K562 (cell line): Measurements from ENCODE around the gene OLFML2A. TPM values are rescaled to one million over a fixed set of nuclear protein-coding genes. Genes with fewer than 3 reads are reported as not detected.

ENCODE experiments used
- BRD4 ChIP-seq: fragments of 200-600 bp; sonication (generic); IDR thresholded peaks from 2 replicates; pipeline ENCODE4 v1.6.1; 2017; ENCODE audit warnings: inconsistent platforms
- BRF1 ChIP-seq: IDR thresholded peaks from 3 replicates; pipeline ENCODE4 v1.6.1; 2011; ENCODE audit warnings: borderline replicate concordance, mild to moderate bottlenecking; ENCODE audit not compliant: insufficient read length; ENCODE audit errors: extremely low read depth
- BRF2 ChIP-seq: IDR thresholded peaks from 3 replicates; pipeline ENCODE4 v1.6.1; 2011; ENCODE audit warnings: borderline replicate concordance, mild to moderate bottlenecking; ENCODE audit not compliant: insufficient read length, insufficient read depth
- CEBPB ChIP-seq: fragments of 450-650 bp; IDR thresholded peaks from 2 replicates; pipeline ENCODE4 v1.6.1; 2016; ENCODE audit warnings: missing genetic modification characterization, missing compliant biosample characterization
- EZH2 ChIP-seq: IDR thresholded peaks from 2 replicates; pipeline ENCODE4 v1.6.1; 2012; ENCODE audit warnings: low read depth, mild to moderate bottlenecking, inconsistent platforms, low read length, borderline replicate concordance
- FOXJ3 ChIP-seq: sonication (generic); formaldehyde crosslinking; IDR thresholded peaks from 2 replicates; pipeline ENCODE4 v1.4.0; 2020; ENCODE audit warnings: mild to moderate bottlenecking, missing genetic modification reagents
- HMBOX1 ChIP-seq: sonication (generic); IDR thresholded peaks from 2 replicates; pipeline ENCODE4 v1.6.1; 2016
- HMG20A ChIP-seq: fragments of 450-650 bp; formaldehyde crosslinking; conservative IDR thresholded peaks from 2 replicates; pipeline ENCODE4 v1.4.0; 2020; ENCODE audit warnings: mild to moderate bottlenecking, mixed read lengths
- MXI1 ChIP-seq: IDR thresholded peaks from 2 replicates; pipeline ENCODE4 v1.6.1; 2011; ENCODE audit warnings: low read depth, mild to moderate bottlenecking, improper control_type of control experiment, low read length
- NR2F6 ChIP-seq: fragments of 450-650 bp; formaldehyde crosslinking; IDR thresholded peaks from 2 replicates; pipeline ENCODE4 v1.4.0; 2020; ENCODE audit warnings: mild to moderate bottlenecking
- RBFOX2 ChIP-seq: fragments of 200-400 bp; formaldehyde crosslinking; IDR thresholded peaks from 2 replicates; pipeline ENCODE4 v1.6.1; 2017; ENCODE audit warnings: low read depth, mild to moderate bottlenecking, low read length, moderate library complexity
- SMAD3 ChIP-seq: fragments of 450-650 bp; formaldehyde crosslinking; conservative IDR thresholded peaks from 2 replicates; pipeline ENCODE4 v1.4.0; 2020; ENCODE audit warnings: mild to moderate bottlenecking
- TAF15 ChIP-seq: fragments of 200-400 bp; formaldehyde crosslinking; IDR thresholded peaks from 2 replicates; pipeline ENCODE4 v1.6.1; 2017; ENCODE audit warnings: mild to moderate bottlenecking, low read depth, low read length, moderate library complexity
- ZFP1 ChIP-seq: fragments of 450-650 bp; formaldehyde crosslinking; IDR thresholded peaks from 2 replicates; pipeline ENCODE4 v1.4.0; 2020; ENCODE audit warnings: mild to moderate bottlenecking, mixed read lengths
- ZNF274 ChIP-seq: IDR thresholded peaks from 2 replicates; pipeline ENCODE4 v1.6.1; 2011; ENCODE audit warnings: low read depth, mild to moderate bottlenecking, low read length, moderate library complexity, borderline replicate concordance
- ZNF347 ChIP-seq: fragments of 450-650 bp; formaldehyde crosslinking; IDR thresholded peaks from 2 replicates; pipeline ENCODE4 v1.4.0; 2020; ENCODE audit warnings: low read depth, mild to moderate bottlenecking, moderate library complexity
- ZNF511 ChIP-seq: sonication (generic); formaldehyde crosslinking; IDR thresholded peaks from 2 replicates; pipeline ENCODE4 v1.8.0; 2022; ENCODE audit warnings: mild to moderate bottlenecking, missing genetic modification reagents
- polyA plus RNA-seq, 8 experiments: library from polyadenylated mRNA; depleted of rRNA in 4 of 8; stranded (reverse) in 5 of 8; unstranded in 3 of 8; fragments of >200 nt; fragmentation: Nextera tagmentation in 2 of 8; fragmentation: Illumina TruSeq in 1 of 8; extraction: Ambion mirVana in 2 of 8; extraction: Trizol in 1 of 8; gene quantifications; 2 replicates each; pipeline versions ENCODE4 v1.2.1 to v1.2.3, GENCODE V29; 2011 to 2014; ENCODE audit warnings: inconsistent platforms in 1 of 8, missing spikeins in 1 of 8
- total RNA-seq, 7 experiments: library from RNA; depleted of rRNA in 6 of 7; stranded (reverse); fragments of >200 nt in 6 of 7; fragmentation: Illumina TruSeq in 2 of 7; extraction: Trizol in 2 of 7; gene quantifications; 2 replicates each; pipeline versions ENCODE4 v1.2.1 to v1.2.3, GENCODE V29; 2011 to 2021; ENCODE audit warnings: low replicate concordance in 1 of 7
- TF ChIP-seq, protein P1 (sequence below): fragments of 450-650 bp; IDR thresholded peaks from 2 replicates; pipeline ENCODE4 v1.6.1; 2018; ENCODE audit not compliant: partially characterized antibody

The OLFML2A gene
- total and polyA plus RNA-seq, 9 of the 15 experiments (the other 6 are each of a cell fraction or from before 2014, with no cell fraction given): 0.16 TPM; not detected in 8

- TF ChIP-seq BRF1: no peak
- no peak for TF ChIP-seq HMG20A (CRISPR knock-in tag)
- TF ChIP-seq HMBOX1: no peak
- no peak for TF ChIP-seq CEBPB (tag)
- no peak for TF ChIP-seq NR2F6 (CRISPR knock-in tag)
- TF ChIP-seq, protein P1, sequence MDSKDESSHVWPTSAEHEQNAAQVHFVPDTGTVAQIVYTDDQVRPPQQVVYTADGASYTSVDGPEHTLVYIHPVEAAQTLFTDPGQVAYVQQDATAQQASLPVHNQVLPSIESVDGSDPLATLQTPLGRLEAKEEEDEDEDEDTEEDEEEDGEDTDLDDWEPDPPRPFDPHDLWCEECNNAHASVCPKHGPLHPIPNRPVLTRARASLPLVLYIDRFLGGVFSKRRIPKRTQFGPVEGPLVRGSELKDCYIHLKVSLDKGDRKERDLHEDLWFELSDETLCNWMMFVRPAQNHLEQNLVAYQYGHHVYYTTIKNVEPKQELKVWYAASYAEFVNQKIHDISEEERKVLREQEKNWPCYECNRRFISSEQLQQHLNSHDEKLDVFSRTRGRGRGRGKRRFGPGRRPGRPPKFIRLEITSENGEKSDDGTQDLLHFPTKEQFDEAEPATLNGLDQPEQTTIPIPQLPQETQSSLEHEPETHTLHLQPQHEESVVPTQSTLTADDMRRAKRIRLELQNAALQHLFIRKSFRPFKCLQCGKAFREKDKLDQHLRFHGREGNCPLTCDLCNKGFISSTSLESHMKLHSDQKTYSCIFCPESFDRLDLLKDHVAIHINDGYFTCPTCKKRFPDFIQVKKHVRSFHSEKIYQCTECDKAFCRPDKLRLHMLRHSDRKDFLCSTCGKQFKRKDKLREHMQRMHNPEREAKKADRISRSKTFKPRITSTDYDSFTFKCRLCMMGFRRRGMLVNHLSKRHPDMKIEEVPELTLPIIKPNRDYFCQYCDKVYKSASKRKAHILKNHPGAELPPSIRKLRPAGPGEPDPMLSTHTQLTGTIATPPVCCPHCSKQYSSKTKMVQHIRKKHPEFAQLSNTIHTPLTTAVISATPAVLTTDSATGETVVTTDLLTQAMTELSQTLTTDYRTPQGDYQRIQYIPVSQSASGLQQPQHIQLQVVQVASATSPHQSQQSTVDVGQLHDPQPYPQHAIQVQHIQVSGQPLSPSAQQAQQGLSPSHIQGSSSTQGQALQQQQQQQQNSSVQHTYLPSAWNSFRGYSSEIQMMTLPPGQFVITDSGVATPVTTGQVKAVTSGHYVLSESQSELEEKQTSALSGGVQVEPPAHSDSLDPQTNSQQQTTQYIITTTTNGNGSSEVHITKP: peak; percentile 100
- TF ChIP-seq FOXJ3: no peak
- no peak for TF ChIP-seq BRF2
- no peak; the same call in 1 of the 2 replicates for TF ChIP-seq ZNF511
- no peak for TF ChIP-seq BRD4
- TF ChIP-seq RBFOX2: peak; percentile 88
- TF ChIP-seq EZH2: no peak
- TF ChIP-seq ZNF274: no peak
- no peak for TF ChIP-seq ZFP1 (CRISPR knock-in tag)
- peak; percentile 87 for TF ChIP-seq MXI1
- TF ChIP-seq ZNF347 (CRISPR knock-in tag): no peak
- no peak for TF ChIP-seq TAF15
- TF ChIP-seq SMAD3: 0 out of 2 replicates have a peak, but pooled peaks have one; percentile 49
Measured at GRCh38 chr9:124771021-124771866, 5.7 kb upstream of the OLFML2A start, which contains the start of gene NR6A1 (continued).
